NT2/D1 (cell line): ENCODE measurements around the gene DEPDC1.

Experiments
- YY1 ChIP-seq: IDR thresholded peaks from 2 replicates; pipeline ENCODE4 v1.6.1; 2011; ENCODE audit not compliant: insufficient read length, insufficient read depth
- ZNF274 ChIP-seq: IDR thresholded peaks from 2 replicates; pipeline ENCODE4 v1.6.1; 2011; ENCODE audit warnings: mild to moderate bottlenecking, low read depth, low read length

- TF ChIP-seq YY1, result no peak
- no peak for TF ChIP-seq ZNF274
Measured at GRCh38 chr1:68538941-68539340, 42.1 kb upstream of the DEPDC1 start.
